Endodermal cell (in vitro differentiated cells): ENCODE data around the gene SLC7A11. TPM values are rescaled to one million over a fixed set of nuclear protein-coding genes. Genes with fewer than 3 reads are reported as not detected.

Experiments used
- DNase-seq: peaks from one replicate; pipeline ENCODE4 v3.0.0-alpha.2; 2017
- H3K27ac ChIP-seq: 2 replicates; pipeline ENCODE4 v1.5.1; 2013; ENCODE audit warnings: mild to moderate bottlenecking, low read depth, low read length, moderate library complexity
- H3K27me3 ChIP-seq: 2 replicates; pipeline ENCODE4 v1.6.1; 2013; ENCODE audit warnings: mild to moderate bottlenecking, low read length, moderate library complexity; ENCODE audit not compliant: insufficient read depth, control insufficient read depth, poor library complexity, severe bottlenecking
- H3K36me3 ChIP-seq: 2 replicates; pipeline ENCODE4 v1.7.0; 2013; ENCODE audit warnings: mild to moderate bottlenecking, low read length, moderate library complexity; ENCODE audit not compliant: control insufficient read depth, insufficient read depth
- H3K4me1 ChIP-seq: one replicate; pipeline ENCODE4 v1.7.0; 2013; ENCODE audit warnings: low read length; ENCODE audit not compliant: control insufficient read depth, insufficient read depth
- H3K4me3 ChIP-seq: 2 replicates; pipeline ENCODE4 v1.5.1; 2013; ENCODE audit warnings: mild to moderate bottlenecking, low read length, moderate library complexity
- H3K9ac ChIP-seq: 2 replicates; pipeline ENCODE4 v1.6.1; 2013; ENCODE audit warnings: mild to moderate bottlenecking, low read length, moderate library complexity; ENCODE audit not compliant: poor library complexity, severe bottlenecking; ENCODE audit errors: extremely low read depth
- H3K9me3 ChIP-seq: 2 replicates; pipeline ENCODE4 v1.6.1; 2013; ENCODE audit warnings: mild to moderate bottlenecking, low read length, moderate library complexity; ENCODE audit not compliant: control insufficient read depth
- H3K27ac Mint-ChIP-seq: 2 replicates; pipeline ENCODE4 v1.8.0; 2020; ENCODE audit warnings: mixed read lengths
- H3K27me3 Mint-ChIP-seq: 2 replicates; pipeline ENCODE4 v1.8.0; 2021; ENCODE audit warnings: mild to moderate bottlenecking, mixed read lengths; ENCODE audit not compliant: insufficient read depth
- H3K36me3 Mint-ChIP-seq: 2 replicates; pipeline ENCODE4 v1.8.0; 2020; ENCODE audit warnings: low read depth, mixed read lengths
- H3K4me1 Mint-ChIP-seq: 2 replicates; pipeline ENCODE4 v1.8.0; 2020; ENCODE audit warnings: mixed read lengths
- H3K4me3 Mint-ChIP-seq: 2 replicates; pipeline ENCODE4 v1.8.0; 2020; ENCODE audit warnings: mild to moderate bottlenecking, moderate library complexity, mixed read lengths
- H3K9me3 Mint-ChIP-seq: 2 replicates; pipeline ENCODE4 v1.8.0; 2020; ENCODE audit warnings: mild to moderate bottlenecking, mixed read lengths
- CTCF ChIP-seq: fragments of 200-600 bp; sonication (generic); conservative IDR thresholded peaks from 2 replicates; pipeline ENCODE4 v1.5.0; 2021; ENCODE audit warnings: antibody characterized with exemption, mild to moderate bottlenecking
- WGBS, 2 experiments: methylation state at CpG; one replicate each; pipeline versions ENCODE4 v1.1.5 to v1.1.7; 2013; ENCODE audit warnings: missing lambda C conversion rate in 2 of 2, mixed read lengths in 1 of 2; ENCODE audit not compliant: insufficient coverage in 1 of 2, insufficient read length in 1 of 2; 5-methylcytosine and 5-hydroxymethylcytosine counted together
- total RNA-seq, 2 donors: library from RNA; stranded (reverse); fragmentation: NEBNext Ultra II Directional in 1 of 2; extraction: Animal tissue kit (Norgen Biotek cat#: 25700) in 1 of 2; gene quantifications; 2 replicates in 1 of 2; 3 replicates in 1 of 2; pipeline ENCODE4 v1.2.1, GENCODE V29; 2021

Gene SLC7A11
- total RNA-seq, 2 donors from 2014 or later: 4.6 to 5.4 TPM

GRCh38 chr4:138202686-138203085 is 39.5 kb downstream of the SLC7A11 start:
- Mint-ChIP-seq H3K36me3 (no peaks in the 10 kb centered on the region), H3K4me1 (peaks cover 39% of the 10 kb centered on the region), H3K9me3 (no peaks in the 10 kb centered on the region), H3K27me3 (no peaks in the 10 kb centered on the region), H3K27ac (no peak overlapping the region), H3K4me3 (no peak overlapping the region)
- no peak for TF ChIP-seq CTCF
- 86 to 93% methylated on average over 1 to 2 of the region's 2 CpGs for WGBS, 2 experiments
- Histone ChIP-seq H3K9me3 (no peaks in the 10 kb centered on the region), H3K27me3 (no peaks in the 10 kb centered on the region), H3K27ac (no peak overlapping the region), H3K4me1 (peaks cover 8% of the 10 kb centered on the region), H3K9ac (no peak overlapping the region), H3K36me3 (no peaks in the 10 kb centered on the region), H3K4me3 (no peak overlapping the region)
- DNase-seq: no peak

- H3K27ac ChIP-seq: no peak overlapping the region
- no peak overlapping the region for H3K4me3 ChIP-seq
- H3K4me3 Mint-ChIP-seq: no peak overlapping the region
- H3K27me3 Mint-ChIP-seq: no peaks in the 10 kb centered on the region
- no peaks in the 10 kb centered on the region for H3K27me3 ChIP-seq
- DNase-seq: no peak
- H3K9ac ChIP-seq: no peak overlapping the region
- peaks cover 35% of the 10 kb centered on the region for H3K4me1 Mint-ChIP-seq
- no peaks in the 10 kb centered on the region for H3K36me3 Mint-ChIP-seq
- H3K9me3 Mint-ChIP-seq: no peaks in the 10 kb centered on the region
- no peaks in the 10 kb centered on the region for H3K36me3 ChIP-seq
- no peaks in the 10 kb centered on the region for H3K9me3 ChIP-seq
- peaks cover 8% of the 10 kb centered on the region for H3K4me1 ChIP-seq
- TF ChIP-seq CTCF: no peak
- WGBS, 2 experiments: 32 to 69% methylated on average over 1 of the region's 1 CpG
- H3K27ac Mint-ChIP-seq: no peak overlapping the region
These were observed 41.9 kb downstream of the SLC7A11 start for GRCh38 chr4:138200236-138200590.

DNA sequence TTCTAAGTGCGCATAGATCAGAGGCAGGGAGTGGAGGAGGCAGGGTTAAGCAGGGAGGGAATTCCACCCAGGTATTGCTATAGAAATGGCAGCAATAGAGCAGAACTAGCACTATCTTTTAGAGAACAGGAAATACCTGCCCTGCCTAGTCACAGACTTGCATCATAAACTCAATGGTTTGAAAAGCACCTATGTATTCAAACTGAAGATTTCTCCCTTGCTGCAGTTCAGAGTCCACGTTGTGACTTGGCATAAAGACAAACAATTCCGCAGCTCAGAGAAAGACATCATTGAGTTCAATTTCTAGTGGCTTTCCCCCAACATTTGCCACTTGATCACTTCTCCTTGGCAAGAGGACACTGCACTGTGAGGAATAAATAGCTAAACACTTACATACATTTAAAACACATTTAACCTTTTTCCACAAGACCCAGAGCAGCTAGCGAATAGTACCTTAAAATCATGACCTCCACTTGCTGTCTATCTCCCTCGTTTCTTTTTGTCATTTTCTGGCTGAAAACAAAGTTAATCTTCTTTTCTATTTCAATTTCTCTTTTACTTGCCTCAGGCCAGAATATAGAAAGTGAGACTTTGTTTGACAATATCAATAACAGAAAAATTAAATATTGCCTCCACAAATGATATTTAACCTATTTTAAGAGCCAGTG is 42.4 kb downstream of the SLC7A11 start:
- WGBS, 2 experiments: 68 to 81% methylated on average over 5 of the region's 5 CpGs
- H3K4me3 ChIP-seq: no peak overlapping the region
- peak overlapping the region; percentile 71 for H3K27ac Mint-ChIP-seq
- no peak overlapping the region for H3K4me3 Mint-ChIP-seq
- no peaks in the 10 kb centered on the region for H3K9me3 Mint-ChIP-seq
- H3K27me3 Mint-ChIP-seq: no peaks in the 10 kb centered on the region
- no peak overlapping the region for H3K9ac ChIP-seq
- no peaks in the 10 kb centered on the region for H3K36me3 Mint-ChIP-seq
- TF ChIP-seq CTCF: no peak
- H3K27me3 ChIP-seq: no peaks in the 10 kb centered on the region
- H3K4me1 Mint-ChIP-seq: peaks cover 31% of the 10 kb centered on the region
- H3K27ac ChIP-seq: no peak overlapping the region
- no peaks in the 10 kb centered on the region for H3K36me3 ChIP-seq
- DNase-seq: no peak
- H3K9me3 ChIP-seq: no peaks in the 10 kb centered on the region
- peaks cover 8% of the 10 kb centered on the region for H3K4me1 ChIP-seq
